Activated CD4-positive, alpha-beta T cell treated with anti-CD3 and anti-CD28 coated beads, Interleukin-2, amount 50 U/mL, for 16 hours (primary cell): ENCODE measurements around the gene KRTAP4-8.
"Not testable (repeated sequence)": the region's sequence is repeated elsewhere in the genome, so short reads cannot be mapped to it uniquely, and the experiment has no call there.

Experiments used
- DNase-seq: peaks from one replicate; pipeline ENCODE4 v3.0.0-alpha.2; 2020

The KRTAP4-8 gene

GRCh38 chr17:41063449-41063848 lies 34.5 kb downstream of the KRTAP4-8 start:
- no peak for DNase-seq

DNA sequence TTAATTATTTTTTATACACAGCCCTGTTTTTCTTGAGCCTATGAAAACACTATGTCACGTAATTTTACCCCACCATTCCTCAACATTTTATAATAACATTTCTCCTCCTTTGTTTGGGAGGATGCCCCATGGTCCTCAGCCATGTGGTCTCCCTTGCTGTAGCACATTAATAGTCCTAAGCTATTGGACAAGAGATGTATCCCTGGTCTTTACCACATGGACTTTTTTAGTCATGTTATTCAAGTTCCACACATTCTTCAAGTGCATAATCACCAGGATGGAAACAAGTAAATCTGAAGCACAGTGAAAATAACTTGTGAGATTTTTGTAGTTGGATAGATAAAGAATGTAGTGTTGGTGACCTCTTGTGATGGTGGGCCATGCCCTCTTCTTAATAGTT lies 36.0 kb downstream of the KRTAP4-8 start:
- DNase-seq: no peak

DNA sequence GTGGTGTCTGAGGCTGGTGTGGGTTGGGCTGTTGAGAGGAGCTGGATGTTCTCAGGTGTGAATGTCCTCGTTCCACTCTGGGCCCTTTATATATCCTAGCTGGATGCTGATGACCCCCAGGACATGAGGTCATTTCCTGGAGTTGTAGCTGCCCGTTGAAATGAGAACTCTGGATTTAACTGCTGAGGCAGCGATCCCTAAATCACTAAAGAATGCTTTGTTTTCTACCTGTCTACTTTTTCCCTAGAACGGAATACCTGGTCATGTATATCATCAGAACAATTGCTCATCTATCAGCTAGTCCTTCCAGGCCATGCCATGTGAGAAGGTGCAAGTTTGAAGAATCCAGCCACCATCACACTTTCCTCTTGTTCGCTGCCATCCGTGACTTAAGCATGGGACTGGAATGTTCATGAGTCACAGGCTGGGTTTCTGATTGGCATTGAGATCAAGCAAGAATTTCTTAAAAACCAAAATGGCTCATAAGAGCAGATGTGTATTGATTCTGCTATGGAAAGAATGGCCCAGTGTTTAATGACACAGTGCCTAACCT lies 37.8 kb downstream of the KRTAP4-8 start, which contains the start of gene KRTAP2-3:
Gene KRTAP2-3, minus strand, starts transcription at position 63 of the 553 bp plus-strand sequence. CDS start 64 bp downstream, outside the sequence.
- no peak for DNase-seq

DNA sequence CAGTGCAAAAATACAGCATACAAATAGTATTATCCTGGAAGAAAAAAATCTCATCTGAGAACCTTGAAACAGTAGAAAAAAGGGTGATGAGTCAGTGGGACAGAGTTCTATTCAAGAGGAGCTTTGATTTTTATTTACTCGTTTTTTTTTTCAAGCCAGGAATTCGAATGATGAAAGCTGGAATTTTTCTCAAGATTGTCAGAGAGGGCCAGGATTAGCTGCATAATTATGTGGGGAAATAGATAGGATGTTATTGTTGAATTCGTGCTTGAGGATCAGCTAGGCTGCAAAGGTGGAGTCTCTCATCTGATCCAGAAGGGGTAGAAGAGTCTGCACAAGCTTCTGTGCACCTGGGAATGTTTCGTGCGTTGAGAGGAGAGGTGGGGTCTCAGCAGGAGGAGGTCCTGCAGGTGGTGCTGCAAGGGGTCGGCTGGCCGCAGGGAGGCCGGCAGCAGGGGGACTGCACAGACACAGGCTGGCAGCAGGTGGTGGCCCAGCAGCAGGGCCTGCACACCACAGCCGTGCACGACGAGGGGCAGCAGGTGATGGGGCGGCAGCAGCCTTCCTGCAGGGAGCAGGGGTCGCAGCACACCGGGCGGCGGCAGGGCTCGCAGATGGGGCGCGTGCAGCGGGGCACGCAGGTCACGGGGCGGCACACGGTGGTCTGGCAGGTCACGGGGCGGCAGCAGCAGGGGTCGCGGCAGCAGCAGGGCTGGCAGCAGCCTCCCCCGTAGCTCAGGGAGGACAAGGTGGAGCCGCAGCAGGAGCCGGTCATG lies 38.5 kb downstream of the KRTAP4-8 start:
- not testable (repeated sequence) for DNase-seq

DNA sequence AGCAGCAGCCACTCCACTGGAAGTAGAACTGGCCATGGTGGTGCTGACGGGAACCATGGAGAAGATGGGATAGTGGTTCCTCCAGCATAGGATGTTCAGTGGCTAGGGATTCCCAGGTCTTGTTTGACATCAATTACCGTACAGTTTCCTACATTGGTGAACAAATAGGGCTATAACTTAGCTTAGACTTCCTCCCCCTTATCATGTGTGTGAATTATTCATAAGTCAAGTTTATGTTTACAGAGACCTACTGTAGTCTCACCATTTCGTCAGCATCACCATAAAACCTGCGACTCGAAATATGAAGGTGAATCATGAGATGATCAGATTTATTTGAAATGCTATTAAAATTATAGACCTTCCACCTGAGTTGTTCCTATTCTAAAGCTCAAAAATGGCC lies 39.2 kb downstream of the KRTAP4-8 start:
- DNase-seq: no peak

- no peak for DNase-seq
Observed at GRCh38 chr17:41057547-41057946, 40.4 kb downstream of the KRTAP4-8 start.

DNA sequence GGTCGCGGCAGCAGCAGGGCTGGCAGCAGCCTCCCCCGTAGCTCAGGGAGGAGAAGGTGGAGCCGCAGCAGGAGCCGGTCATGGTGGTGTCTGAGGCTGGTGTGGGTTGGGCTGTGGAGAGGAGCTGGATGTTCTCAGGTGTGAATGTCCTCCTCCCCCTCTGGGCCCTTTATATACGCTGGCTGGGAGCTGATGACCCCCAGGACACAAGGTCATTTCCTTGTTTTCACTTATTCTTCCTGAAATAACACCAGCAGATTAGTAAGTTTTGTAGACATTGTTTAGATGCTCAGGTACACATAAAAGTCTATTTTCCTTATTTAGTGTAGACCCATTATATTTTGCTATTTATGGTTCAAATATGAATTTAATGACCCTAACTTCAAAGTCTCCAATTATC lies 42.8 kb downstream of the KRTAP4-8 start, which contains the start of gene KRTAP2-2:
Gene KRTAP2-2, minus strand, starts transcription at position 101 of the 400 bp plus-strand sequence. Its CDS starts 19 bp downstream, at position 82.
- DNase-seq: not testable (repeated sequence)

DNA sequence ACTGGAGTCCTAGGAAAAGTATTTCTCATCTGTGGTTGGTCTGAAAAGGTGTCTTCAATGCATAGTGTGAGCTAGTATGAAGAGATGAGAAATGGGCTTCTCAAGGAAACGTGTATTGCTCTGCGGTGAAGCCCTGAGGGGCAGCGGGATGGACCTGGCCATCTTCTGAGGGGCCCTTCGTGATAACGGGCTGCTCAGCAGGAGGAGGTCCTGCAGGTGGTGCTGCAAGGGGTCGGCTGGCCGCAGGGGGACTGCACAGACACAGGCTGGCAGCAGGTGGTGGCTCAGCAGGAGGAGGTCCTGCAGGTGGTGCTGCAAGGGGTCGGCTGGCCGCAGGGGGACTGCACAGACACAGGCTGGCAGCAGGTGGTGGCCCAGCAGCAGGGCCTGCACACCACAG lies 43.4 kb downstream of the KRTAP4-8 start:
- DNase-seq: not testable (repeated sequence)

- DNase-seq: no peak
Observed at GRCh38 chr17:41054025-41054424, 43.9 kb downstream of the KRTAP4-8 start.

GRCh38 chr17:41052566-41052965 lies 45.4 kb downstream of the KRTAP4-8 start:
- DNase-seq: no peak

- DNase-seq: no peak
Observed at GRCh38 chr17:41049110-41049509, 48.8 kb downstream of the KRTAP4-8 start.

- DNase-seq: no peak
Observed at GRCh38 chr17:41048441-41048840, 49.5 kb downstream of the KRTAP4-8 start.
